Brain pericyte (primary cell): ENCODE results near the gene RMDN2.

Experiments used
- DNase-seq: peaks from one replicate; pipeline ENCODE4 v3.0.0-alpha.2; 2012; ENCODE audit warnings: low read depth, low spot score

The RMDN2 gene

GRCh38 chr2:37925063-37925897, at the start of gene RMDN2:
Gene RMDN2 (plus strand): TSS chr2:37925287. CDS start chr2:37929278, 3,991 bp downstream.
- DNase-seq, result peak; percentile 42

GRCh38 chr2:37875403-37875906, 49.6 kb upstream of the RMDN2 start:
- DNase-seq, result no peak

GRCh38 chr2:37876227-37876626, 48.9 kb upstream of the RMDN2 start:
- no peak for DNase-seq

GRCh38 chr2:37877457-37878315, 47.4 kb upstream of the RMDN2 start:
- DNase-seq, result no peak

GRCh38 chr2:37878536-37878935, 46.6 kb upstream of the RMDN2 start:
- DNase-seq, result no peak

GRCh38 chr2:37880551-37880950, 44.5 kb upstream of the RMDN2 start:
- no peak for DNase-seq

- no peak for DNase-seq
Observed at GRCh38 chr2:37881397-37881796, 43.7 kb upstream of the RMDN2 start.

GRCh38 chr2:37882036-37882435, 43.1 kb upstream of the RMDN2 start:
- no peak for DNase-seq

- no peak for DNase-seq
Observed at GRCh38 chr2:37883518-37883917, 41.6 kb upstream of the RMDN2 start.

GRCh38 chr2:37885329-37885993, 39.6 kb upstream of the RMDN2 start:
- no peak for DNase-seq

- no peak for DNase-seq
Observed at GRCh38 chr2:37886745-37887144, 38.3 kb upstream of the RMDN2 start.

- no peak for DNase-seq
Observed at GRCh38 chr2:37887286-37887685, 37.8 kb upstream of the RMDN2 start.

GRCh38 chr2:37890893-37891495, 34.1 kb upstream of the RMDN2 start:
- DNase-seq, result no peak

- DNase-seq, result no peak
Observed at GRCh38 chr2:37891846-37892435, 33.1 kb upstream of the RMDN2 start.

GRCh38 chr2:37892436-37893114, 32.5 kb upstream of the RMDN2 start:
- DNase-seq, result no peak

- DNase-seq, result no peak
Observed at GRCh38 chr2:37893327-37893726, 31.8 kb upstream of the RMDN2 start.

GRCh38 chr2:37894047-37894446, 31.0 kb upstream of the RMDN2 start:
- DNase-seq, result no peak

GRCh38 chr2:37894601-37895000, 30.5 kb upstream of the RMDN2 start:
- DNase-seq, result no peak

GRCh38 chr2:37895140-37895539, 29.9 kb upstream of the RMDN2 start:
- no peak for DNase-seq

- DNase-seq, result no peak
Observed at GRCh38 chr2:37896319-37896718, 28.8 kb upstream of the RMDN2 start.

- no peak for DNase-seq
Observed at GRCh38 chr2:37897511-37897910, 27.6 kb upstream of the RMDN2 start.
